Renal cortex interstitium (tissue), 11 donors: Measurements from ENCODE around the gene DNAH14. TPM values are rescaled to one million over a fixed set of nuclear protein-coding genes. Genes with fewer than 3 reads are reported as not detected.

Experiments
- DNase-seq, 11 donors: peaks; one replicate each; pipeline ENCODE4 v3.0.0-alpha.2; 2013; ENCODE audit warnings: low read depth in 9 of 11, low spot score in 4 of 11; ENCODE audit errors: extremely low read depth in 1 of 11
- polyA plus RNA-seq, 3 donors: library from polyadenylated mRNA; unstranded; fragments of 120-200 nt; gene quantifications; one replicate each; pipeline ENCODE4 v1.2.1, GENCODE V29; 2013; ENCODE audit not compliant: insufficient read length in 3 of 3

Gene DNAH14
- polyA plus RNA-seq, 3 donors, result 16.8 to 19.5 (median 16.8) TPM

DNA sequence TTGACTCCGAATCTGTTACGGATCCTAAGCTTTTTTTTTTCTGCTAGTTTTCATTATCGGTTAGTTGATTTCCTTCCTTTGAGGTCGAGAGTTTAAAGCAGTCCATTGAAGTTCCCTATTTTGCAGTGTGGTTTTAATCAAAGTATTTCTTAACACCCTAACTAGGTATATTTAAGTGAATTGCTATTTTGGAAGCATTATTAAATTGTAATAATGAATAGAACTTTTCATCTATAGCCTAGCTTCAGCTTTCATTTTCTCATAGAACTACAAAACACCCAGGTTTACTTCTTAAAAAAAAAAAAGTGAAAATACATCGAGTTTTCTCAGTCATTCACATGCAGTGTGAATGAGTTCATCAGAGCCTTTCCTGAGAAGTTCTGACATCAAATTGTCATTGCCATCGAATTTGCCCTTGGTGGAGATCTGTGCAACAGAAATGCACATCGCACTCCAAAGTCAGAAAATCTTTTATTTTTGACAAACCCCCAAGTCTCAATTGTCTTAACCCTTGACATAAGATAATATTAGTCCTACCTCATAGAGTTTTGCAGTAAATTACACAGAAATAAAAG lies 499.5 kb downstream of the DNAH14 start:
- no peak for DNase-seq

DNA sequence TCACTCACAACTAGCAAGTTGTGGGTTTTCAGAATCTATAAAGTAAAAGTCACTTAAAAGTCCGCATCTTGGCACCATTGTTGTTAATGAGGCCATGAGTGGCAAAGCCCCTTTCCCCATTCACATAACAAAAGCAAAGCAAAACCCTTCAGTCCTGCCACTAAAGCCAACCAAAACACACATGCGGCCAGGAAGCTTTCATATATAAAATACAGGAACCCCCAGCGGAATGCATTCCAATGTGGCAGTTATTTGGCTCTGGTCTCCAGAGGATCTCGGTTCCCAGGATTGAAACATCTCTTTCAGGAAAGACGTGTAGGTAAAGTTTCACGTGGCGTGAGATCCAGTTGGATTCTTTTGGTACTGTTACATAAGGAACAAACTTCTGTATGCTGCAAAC lies 500.8 kb downstream of the DNAH14 start:
- DNase-seq, result no peak

DNA sequence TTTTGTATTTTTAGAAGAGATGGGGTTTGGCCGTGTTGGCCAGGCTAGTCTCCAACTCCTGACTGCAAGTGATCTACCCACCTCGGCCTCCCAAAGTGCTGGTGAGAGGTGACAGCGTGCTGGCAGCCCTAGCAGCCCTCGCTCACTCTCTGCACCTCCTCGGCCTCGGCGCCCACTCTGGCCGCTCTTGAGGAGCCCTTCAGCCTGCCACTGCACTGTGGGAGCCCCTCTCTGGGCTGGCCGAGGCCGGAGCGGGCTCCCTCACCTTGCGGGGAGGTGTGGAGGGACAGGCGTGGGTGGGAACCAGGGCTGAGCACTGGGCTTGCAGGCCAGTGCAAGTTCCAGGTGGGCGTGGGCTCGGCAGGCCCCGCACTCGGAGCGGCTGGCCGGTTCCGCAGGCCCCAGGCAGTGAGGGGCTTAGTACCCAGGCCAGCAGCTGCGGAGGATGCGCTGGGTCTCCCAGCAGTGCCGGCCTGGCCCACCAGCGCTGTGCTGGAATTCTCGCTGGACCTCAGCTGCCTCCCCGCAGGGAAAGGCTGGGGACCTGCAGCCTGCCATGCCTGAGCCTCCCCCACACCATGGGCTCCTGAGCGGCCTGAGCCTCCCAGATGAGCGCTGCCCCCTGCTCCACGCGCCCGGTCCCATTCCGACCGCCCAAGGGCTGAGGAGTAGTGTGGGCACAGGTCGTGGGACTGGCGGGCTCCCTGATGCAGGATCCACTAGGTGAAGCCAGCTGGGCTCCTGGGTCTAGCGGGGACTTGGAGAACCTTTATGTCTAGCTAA lies 501.8 kb downstream of the DNAH14 start:
- no peak for DNase-seq

DNA sequence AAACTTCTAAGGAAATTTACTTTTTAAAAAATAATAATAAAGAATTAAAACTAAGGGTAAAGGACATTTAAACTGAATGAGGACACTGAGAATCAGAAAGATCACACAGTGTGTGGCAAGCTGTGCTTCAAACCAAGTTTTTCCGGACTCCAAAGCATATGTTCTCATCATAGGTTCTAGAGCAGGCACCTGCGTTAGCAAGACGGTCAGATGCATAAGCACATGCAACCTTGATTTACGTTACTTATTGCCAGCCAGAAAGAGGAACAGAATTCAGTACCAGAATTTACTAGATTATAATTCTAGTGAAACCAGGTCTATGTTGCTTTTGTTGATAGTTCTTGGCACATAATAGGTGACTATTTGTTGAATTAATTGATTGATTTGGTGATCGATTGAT lies 504.6 kb downstream of the DNAH14 start:
- no peak for DNase-seq

DNA sequence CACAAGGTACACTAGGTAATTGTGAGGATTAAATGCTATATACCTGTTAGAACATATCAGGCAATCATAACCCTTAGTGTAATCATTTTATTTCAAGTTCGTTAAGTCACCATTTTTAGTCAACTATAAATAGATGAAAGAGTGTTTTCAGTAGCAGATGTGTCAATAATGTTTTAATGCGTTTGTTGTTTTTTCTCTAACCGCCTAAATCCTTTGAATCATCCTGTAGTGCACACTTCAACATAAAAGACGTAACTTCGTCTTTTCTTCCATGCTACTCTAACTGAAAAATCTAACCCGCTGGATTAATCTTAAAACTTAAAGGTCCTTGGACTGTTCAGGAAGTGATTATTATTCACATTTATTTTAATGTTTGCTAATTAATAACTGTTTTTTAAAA lies 505.6 kb downstream of the DNAH14 start:
- DNase-seq, result no peak

DNA sequence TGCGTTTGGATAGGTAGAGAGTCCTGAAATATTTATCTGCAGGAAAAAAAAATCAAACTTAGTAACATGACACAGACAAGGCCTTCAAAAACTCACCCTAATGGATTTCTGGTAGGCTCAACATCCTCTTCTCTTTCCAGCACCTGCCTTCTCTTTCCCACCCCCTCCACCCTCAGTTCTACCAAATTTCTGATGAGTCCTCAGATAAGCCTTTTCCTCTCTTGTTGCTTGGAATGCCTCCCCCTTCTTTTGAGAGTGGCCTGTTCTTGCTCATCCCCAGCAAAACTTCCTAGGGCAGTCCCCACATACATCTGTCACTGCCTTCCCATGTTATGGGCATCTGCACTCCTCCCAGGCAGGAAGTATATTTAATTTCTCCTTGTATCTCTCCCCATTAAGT lies 506.0 kb downstream of the DNAH14 start:
- DNase-seq, result no peak

GRCh38 chr1:225435957-225436392 lies 506.5 kb downstream of the DNAH14 start:
- DNase-seq, result no peak

DNA sequence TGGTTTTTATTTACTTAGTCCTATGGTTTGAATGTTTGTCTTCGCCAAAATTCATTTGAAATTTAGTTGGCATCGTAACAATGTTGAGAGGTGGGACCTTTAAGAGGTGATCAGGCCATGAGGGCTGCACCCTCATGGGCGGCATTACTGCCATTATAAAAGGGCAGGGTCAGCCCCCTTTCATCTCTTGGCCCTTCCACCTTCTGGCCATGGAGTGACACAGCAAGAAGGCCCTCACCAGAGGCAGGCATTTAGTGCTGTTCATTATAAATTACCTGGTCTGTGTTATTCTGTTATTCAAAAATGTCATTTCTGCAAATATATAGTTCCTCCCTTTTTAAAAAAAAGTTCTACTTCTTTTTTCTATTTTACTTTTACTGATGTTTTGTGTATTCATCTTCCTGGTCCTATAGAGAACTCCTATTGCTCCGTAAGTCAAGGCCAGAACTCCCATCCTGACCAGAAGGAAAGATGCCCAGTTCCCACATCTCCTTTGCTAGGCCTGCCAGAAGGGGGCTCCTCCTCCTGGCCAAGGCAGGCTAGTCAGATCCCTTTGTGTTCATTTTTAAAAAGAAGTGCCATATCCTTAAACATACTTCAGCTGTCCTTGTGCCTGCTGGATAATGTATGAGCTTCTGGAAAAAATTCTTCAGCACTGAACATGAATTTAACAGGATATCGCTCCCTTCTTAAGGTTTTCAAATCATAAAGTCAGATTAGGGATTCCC lies 508.4 kb downstream of the DNAH14 start:
- DNase-seq, result no peak

- DNase-seq, result no peak
Observed at GRCh38 chr1:225440380-225441221, 511.1 kb downstream of the DNAH14 start.

DNA sequence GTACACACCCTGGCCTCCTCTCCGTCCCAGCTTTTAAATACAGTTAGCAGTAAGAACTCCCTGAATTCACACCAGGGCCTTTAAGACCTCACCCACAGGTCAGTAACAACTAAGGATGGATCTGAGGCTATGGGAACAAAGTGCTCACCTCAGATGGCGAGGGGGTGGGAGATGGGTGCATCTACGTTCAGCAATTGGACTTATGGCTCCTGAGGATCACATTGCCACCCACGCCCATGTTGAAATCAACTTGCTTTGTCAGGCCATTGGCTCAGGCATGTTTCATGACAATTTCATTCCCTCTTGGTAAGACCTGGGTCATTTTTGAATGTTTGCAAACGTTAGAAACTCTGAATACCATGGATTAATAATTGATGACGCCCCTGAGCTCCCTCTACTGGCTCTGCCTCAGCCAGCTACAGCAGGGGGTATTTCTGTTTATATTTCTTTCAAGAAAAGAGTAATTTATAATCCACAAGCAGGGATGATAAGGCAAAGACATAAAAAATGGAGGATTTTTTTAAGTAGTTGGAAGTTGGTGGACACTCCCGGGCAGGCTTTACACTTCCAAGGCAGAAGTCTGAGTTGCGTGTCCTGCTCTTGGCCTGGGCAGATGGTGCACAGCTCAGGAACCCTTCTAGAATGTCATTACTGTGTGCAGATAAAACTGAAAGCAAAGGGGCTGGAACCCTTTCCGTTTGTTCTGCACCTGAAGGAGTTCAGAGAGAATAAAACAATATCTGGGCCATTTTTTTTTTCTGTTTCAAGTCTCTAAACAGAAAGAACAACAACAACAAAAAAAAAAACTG lies 512.0 kb downstream of the DNAH14 start:
- DNase-seq, result no peak

DNA sequence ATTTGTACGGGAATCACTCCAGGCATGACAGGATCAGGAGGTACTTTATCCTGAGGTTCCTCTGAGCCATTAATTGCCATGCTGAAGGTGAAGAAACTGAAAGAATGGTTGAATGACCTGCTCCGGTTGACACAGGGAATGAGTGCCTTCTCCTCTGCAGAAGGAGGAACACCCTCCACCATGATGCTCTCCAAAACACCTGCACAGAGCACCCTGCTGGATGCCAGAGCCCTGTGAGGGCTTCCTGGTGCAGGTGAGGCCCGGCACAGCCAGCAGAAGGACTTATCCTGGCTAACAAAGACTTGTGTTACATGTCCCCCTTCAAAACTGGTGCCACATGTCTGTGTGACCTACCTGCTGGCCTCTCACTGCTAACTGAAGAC lies 512.6 kb downstream of the DNAH14 start:
- no peak for DNase-seq

GRCh38 chr1:225445639-225446594 lies 516.4 kb downstream of the DNAH14 start:
- DNase-seq, result no peak

DNA sequence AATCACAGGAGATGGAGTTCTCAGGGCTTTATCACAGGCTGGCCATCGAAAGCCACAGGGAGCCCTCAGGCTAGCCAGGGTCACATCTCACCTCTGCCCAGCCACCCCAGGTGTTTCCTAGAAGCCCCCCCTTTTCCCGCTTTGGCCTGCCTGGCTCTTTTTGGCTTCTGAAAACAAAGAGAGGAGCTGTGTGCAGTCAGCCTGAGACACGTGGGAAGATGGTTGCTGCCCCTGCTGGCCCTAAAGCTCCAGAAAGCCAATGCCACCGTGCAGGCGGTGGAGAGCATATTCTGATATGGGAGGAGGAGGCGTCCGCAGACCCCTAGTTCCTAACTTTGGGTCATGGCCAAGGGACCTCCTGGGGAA lies 517.1 kb downstream of the DNAH14 start:
- no peak for DNase-seq

DNA sequence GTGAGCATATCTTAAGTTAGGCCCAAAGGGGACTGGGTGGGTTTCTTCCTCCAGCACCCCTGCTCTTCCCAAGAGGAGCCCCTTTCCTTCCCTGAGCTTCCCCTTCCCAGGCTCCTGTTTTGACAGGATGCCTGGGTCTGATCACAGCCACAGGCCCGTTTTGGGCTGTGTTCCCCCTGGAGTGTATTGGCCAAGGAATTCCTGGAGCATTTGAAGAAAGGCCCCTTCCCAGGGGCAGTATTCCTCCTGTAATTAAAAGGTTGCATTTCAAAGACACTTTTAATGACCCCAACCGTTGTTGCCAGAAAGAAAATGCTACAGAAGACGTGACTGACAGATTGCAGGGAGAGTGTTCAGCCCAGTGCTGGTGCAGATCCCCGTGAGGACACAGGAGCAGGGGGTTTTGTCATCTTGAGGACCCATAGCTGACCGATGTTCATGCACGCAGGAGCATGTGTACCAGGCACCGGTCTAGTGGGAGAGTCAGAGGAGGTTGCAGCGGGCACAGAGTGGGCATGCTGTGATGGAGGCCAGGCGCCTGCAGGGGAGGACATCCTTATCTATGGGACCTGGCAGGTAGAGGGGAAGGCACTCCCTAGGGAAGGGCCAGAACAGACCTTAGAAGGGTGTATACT lies 517.6 kb downstream of the DNAH14 start:
- no peak for DNase-seq

DNA sequence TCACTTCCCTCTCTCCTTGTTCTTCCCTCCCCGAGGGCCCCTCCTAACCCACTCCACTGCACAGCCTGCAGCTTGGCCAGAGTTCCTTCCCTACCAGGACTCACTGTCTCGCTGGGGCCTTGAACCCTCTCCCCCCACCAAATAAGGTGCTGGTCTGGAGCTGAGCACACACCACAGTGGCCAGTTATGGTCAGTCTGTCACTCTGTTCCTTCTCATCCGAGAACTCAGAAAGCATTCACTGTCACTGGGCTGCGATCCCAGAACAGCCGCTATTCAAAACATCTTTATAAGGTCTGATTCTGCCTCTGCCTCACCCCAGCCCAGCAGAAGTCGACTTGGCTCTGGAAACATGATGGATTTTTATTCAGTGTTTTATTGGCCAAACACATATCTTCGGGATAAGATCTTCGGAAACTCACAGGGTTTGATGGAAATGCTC lies 518.2 kb downstream of the DNAH14 start:
- no peak for DNase-seq

- no peak for DNase-seq
Observed at GRCh38 chr1:225448146-225448805, 518.8 kb downstream of the DNAH14 start.
